Mesenchymal stem cell (in vitro differentiated cells and primary cell): ENCODE measurements around the gene ADGRV1.

Experiments
- DNase-seq: peaks from one replicate; pipeline ENCODE4 v3.0.0-alpha.2; 2013
- H2AFZ ChIP-seq: one replicate; pipeline ENCODE4 v1.6.1; 2013; ENCODE audit warnings: low read depth, mild to moderate bottlenecking, control low read depth, inconsistent platforms, low read length, moderate library complexity
- H2AK5ac ChIP-seq: 2 replicates; pipeline ENCODE4 v1.6.1; 2013; ENCODE audit warnings: low read length, moderate library complexity, mild to moderate bottlenecking, inconsistent platforms; ENCODE audit not compliant: severe bottlenecking
- H2BK120ac ChIP-seq: one replicate; pipeline ENCODE4 v1.6.1; 2013; ENCODE audit warnings: low read depth, mild to moderate bottlenecking, inconsistent platforms, low read length, moderate library complexity
- H2BK12ac ChIP-seq, 2 experiments: one replicate each; pipeline ENCODE4 v1.6.1; 2013; ENCODE audit warnings: inconsistent platforms in 2 of 2, low read length in 2 of 2, mild to moderate bottlenecking in 2 of 2, moderate library complexity in 2 of 2, control low read depth in 1 of 2
- H2BK15ac ChIP-seq: one replicate; pipeline ENCODE4 v1.6.1; 2013; ENCODE audit warnings: mild to moderate bottlenecking, low read depth, inconsistent platforms; ENCODE audit not compliant: poor library complexity, severe bottlenecking
- H2BK5ac ChIP-seq: 2 replicates; pipeline ENCODE4 v1.6.1; 2013; ENCODE audit warnings: low read depth, mild to moderate bottlenecking, low read length, control low read depth, inconsistent platforms; ENCODE audit not compliant: poor library complexity, severe bottlenecking
- H3K14ac ChIP-seq, 2 experiments: one replicate each; pipeline ENCODE4 v1.6.1; 2013; ENCODE audit warnings: inconsistent platforms in 2 of 2, low read length in 2 of 2, control low read depth in 1 of 2, mild to moderate bottlenecking in 1 of 2, moderate library complexity in 1 of 2
- H3K18ac ChIP-seq, 2 experiments: one replicate each; pipeline ENCODE4 v1.6.1; 2013; ENCODE audit warnings: inconsistent platforms in 2 of 2, low read length in 2 of 2, control low read depth in 1 of 2, low read depth in 1 of 2, mild to moderate bottlenecking in 1 of 2
- H3K23ac ChIP-seq, 2 experiments: one replicate each; pipeline ENCODE4 v1.6.1; 2013; ENCODE audit warnings: inconsistent platforms in 2 of 2, low read length in 2 of 2, mild to moderate bottlenecking in 2 of 2, moderate library complexity in 2 of 2, control low read depth in 1 of 2
- H3K27ac ChIP-seq: 2 replicates; pipeline ENCODE4 v1.5.1; 2013; ENCODE audit warnings: mild to moderate bottlenecking, moderate library complexity, low read length, control low read depth, inconsistent platforms; ENCODE audit not compliant: poor library complexity, severe bottlenecking
- H3K27me3 ChIP-seq, 2 experiments: 2 replicates each; pipeline versions ENCODE4 v1.6.1 to v1.7.0; 2013; ENCODE audit warnings: low read length in 2 of 2, mild to moderate bottlenecking in 2 of 2, moderate library complexity in 2 of 2, control low read depth in 1 of 2, inconsistent platforms in 1 of 2; ENCODE audit not compliant: control insufficient read depth in 1 of 2, insufficient read depth in 1 of 2
- H3K36me3 ChIP-seq, 2 experiments: 2 replicates each; pipeline versions ENCODE4 v1.6.1 to v1.7.0; 2013; ENCODE audit warnings: low read length in 2 of 2, control low read depth in 1 of 2, inconsistent platforms in 1 of 2, low read depth in 1 of 2, mild to moderate bottlenecking in 1 of 2; ENCODE audit not compliant: insufficient read depth in 2 of 2, control insufficient read depth in 1 of 2
- H3K4ac ChIP-seq, 2 experiments: one replicate each; pipeline ENCODE4 v1.6.1; 2013; ENCODE audit warnings: inconsistent platforms in 2 of 2, low read length in 2 of 2, mild to moderate bottlenecking in 2 of 2, moderate library complexity in 2 of 2, control low read depth in 1 of 2, low read depth in 1 of 2
- H3K4me1 ChIP-seq: 2 replicates; pipeline ENCODE4 v1.6.1; 2013; ENCODE audit warnings: low read depth, low read length, control low read depth; ENCODE audit not compliant: control insufficient read depth, insufficient read depth
- H3K4me2 ChIP-seq: 2 replicates; pipeline ENCODE4 v1.6.1; 2013; ENCODE audit warnings: low read length, mild to moderate bottlenecking, inconsistent platforms; ENCODE audit not compliant: poor library complexity, severe bottlenecking
- H3K4me3 ChIP-seq, 2 experiments: 2 replicates each; pipeline versions ENCODE4 v1.5.1 to v1.7.0; 2013; ENCODE audit warnings: low read length in 2 of 2, mild to moderate bottlenecking in 2 of 2, control low read depth in 1 of 2, low read depth in 1 of 2; ENCODE audit not compliant: insufficient read depth in 1 of 2
- H3K79me1 ChIP-seq: replicated peaks from 2 replicates; pipeline ENCODE4 v1.6.1; 2013; ENCODE audit warnings: mild to moderate bottlenecking, control low read depth, low read length, inconsistent platforms; ENCODE audit not compliant: poor library complexity, severe bottlenecking
- H3K9ac ChIP-seq: 2 replicates; pipeline ENCODE4 v1.7.0; 2013; ENCODE audit warnings: mild to moderate bottlenecking, low read length, moderate library complexity
- H3K9me3 ChIP-seq: 2 replicates; pipeline ENCODE4 v1.7.0; 2013; ENCODE audit warnings: mild to moderate bottlenecking, low read length; ENCODE audit not compliant: control insufficient read depth
- H4K8ac ChIP-seq: one replicate; pipeline ENCODE4 v1.6.1; 2013; ENCODE audit warnings: inconsistent platforms, mild to moderate bottlenecking, low read length, moderate library complexity
- H4K91ac ChIP-seq: one replicate; pipeline ENCODE4 v1.6.1; 2013; ENCODE audit warnings: mild to moderate bottlenecking, low read length, inconsistent platforms
- WGBS: methylation state at CpG from one replicate; pipeline ENCODE4 v1.1.7; 2013; ENCODE audit warnings: mixed read lengths; 5-methylcytosine and 5-hydroxymethylcytosine counted together

The ADGRV1 gene

DNA sequence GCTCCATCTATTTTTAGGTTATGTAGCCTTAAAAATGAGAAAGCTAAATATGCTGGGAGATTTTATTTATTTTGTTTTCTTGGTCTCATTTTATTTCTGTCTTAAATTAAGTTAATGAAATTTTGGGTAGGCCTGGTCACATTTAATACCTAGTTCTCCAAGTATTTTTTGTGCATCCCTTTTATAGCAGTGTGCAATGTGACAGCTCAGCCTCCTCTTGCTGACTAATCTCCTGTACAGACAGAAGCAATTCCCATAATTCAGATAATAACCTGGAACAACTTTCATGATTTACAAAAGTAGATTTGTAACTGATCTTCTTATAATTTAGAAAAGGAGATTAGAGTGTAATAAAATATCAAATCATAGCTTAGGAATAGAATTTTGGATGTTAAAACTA lies 403.9 kb downstream of the ADGRV1 start:
- no peak overlapping the region for H3K27ac ChIP-seq
- no peak overlapping the region for H2BK120ac ChIP-seq
- DNase-seq = no peak
- H3K18ac ChIP-seq = no peak overlapping the region
- H4K91ac ChIP-seq = no peak overlapping the region
- no peak overlapping the region for H4K8ac ChIP-seq
- no peak overlapping the region for H3K4me3 ChIP-seq
- H3K4me2 ChIP-seq = no peak overlapping the region
- no peak overlapping the region for H2BK15ac ChIP-seq
- H3K9ac ChIP-seq = no peak overlapping the region
- no peaks in the 10 kb centered on the region for H3K79me1 ChIP-seq
- no peak overlapping the region for H3K4ac ChIP-seq
- H2AK5ac ChIP-seq = no peak overlapping the region
- H3K14ac ChIP-seq = no peak overlapping the region
- no peaks in the 10 kb centered on the region for H3K36me3 ChIP-seq
- H2BK12ac ChIP-seq = no peak overlapping the region
- no peaks in the 10 kb centered on the region for H3K9me3 ChIP-seq
- H2BK5ac ChIP-seq = no peak overlapping the region
- H3K23ac ChIP-seq = no peak overlapping the region
- H3K27me3 ChIP-seq = peaks cover 0 to 7% of the 10 kb centered on the region in 2 experiments
- no peak overlapping the region for H2AFZ ChIP-seq
- no peaks in the 10 kb centered on the region for H3K4me1 ChIP-seq

DNA sequence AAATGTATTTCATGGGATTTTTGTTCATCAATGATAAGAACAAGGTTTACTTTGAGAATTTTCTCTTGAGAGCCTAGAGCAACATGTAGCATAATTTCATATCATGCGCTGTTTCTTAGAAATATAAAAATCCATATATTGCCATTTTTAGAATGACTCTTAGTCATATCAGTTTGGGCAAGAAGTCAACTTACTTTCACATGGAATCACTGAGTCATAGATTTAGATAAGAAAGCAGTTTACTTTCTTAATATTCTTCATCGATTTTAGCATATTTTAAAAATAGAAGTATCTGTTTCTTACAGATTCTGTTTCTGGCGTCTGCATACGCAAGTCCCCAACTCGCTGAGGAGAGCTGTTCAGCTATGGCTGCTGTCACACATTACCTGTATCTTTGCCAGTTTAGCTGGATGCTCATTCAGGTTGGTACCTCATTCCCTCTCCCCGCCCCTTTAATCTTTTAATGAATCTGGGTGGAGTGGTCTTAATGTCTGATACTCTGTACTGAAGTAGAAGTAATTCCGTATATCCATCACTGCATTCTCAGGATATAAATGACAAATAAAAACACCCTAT lies 406.6 kb downstream of the ADGRV1 start:
- Histone ChIP-seq H3K9ac (no peak overlapping the region), H3K27ac (no peak overlapping the region), H2BK15ac (no peak overlapping the region), H4K8ac (no peak overlapping the region), H3K27me3 (peaks cover 0 to 14% of the 10 kb centered on the region in 2 experiments), H4K91ac (no peak overlapping the region), H3K23ac (no peak overlapping the region), H2BK5ac (no peak overlapping the region), H3K36me3 (no peaks in the 10 kb centered on the region), H3K4me2 (no peak overlapping the region), H2AK5ac (no peak overlapping the region), H2BK12ac (no peak overlapping the region), H3K4me3 (no peak overlapping the region), H3K9me3 (no peaks in the 10 kb centered on the region), H2AFZ (no peak overlapping the region), H3K79me1 (no peaks in the 10 kb centered on the region), H3K4me1 (no peaks in the 10 kb centered on the region), H2BK120ac (no peak overlapping the region), H3K18ac (no peak overlapping the region), H3K4ac (no peak overlapping the region), H3K14ac (no peak overlapping the region)
- DNase-seq = no peak
- 100% methylated on average over 4 of the region's 7 CpGs for WGBS

DNA sequence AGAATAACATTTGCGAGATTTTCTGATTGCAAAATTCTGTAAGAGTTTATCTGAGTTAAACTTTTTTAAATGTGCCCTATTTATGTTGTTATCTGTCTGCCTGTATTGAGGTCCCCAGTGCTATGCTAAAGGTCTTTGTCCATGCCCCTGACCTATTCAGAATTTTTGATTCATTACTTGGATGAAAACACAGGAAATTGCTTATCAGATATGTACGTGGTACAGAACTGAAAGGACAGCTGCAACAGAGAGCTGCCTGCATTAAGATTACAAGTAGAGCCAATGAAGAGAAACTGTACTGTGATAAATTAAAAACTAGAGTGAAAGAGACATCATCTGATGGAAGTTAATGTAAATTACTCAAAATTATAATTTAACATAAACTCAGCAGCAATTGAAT lies 408.8 kb downstream of the ADGRV1 start:
- H2BK15ac ChIP-seq = no peak overlapping the region
- no peak overlapping the region for H2AFZ ChIP-seq
- no peak overlapping the region for H3K9ac ChIP-seq
- H3K4me2 ChIP-seq = no peak overlapping the region
- no peak overlapping the region for H3K23ac ChIP-seq
- no peak overlapping the region for H3K4me3 ChIP-seq
- H3K9me3 ChIP-seq = no peaks in the 10 kb centered on the region
- H3K36me3 ChIP-seq = no peaks in the 10 kb centered on the region
- no peak overlapping the region for H3K4ac ChIP-seq
- no peaks in the 10 kb centered on the region for H3K4me1 ChIP-seq
- H3K27ac ChIP-seq = no peak overlapping the region
- H3K18ac ChIP-seq = no peak overlapping the region
- no peak overlapping the region for H2BK12ac ChIP-seq
- H2BK120ac ChIP-seq = no peak overlapping the region
- no peak for DNase-seq
- H4K8ac ChIP-seq = no peak overlapping the region
- 65% methylated on average over 2 of the region's 2 CpGs for WGBS
- H2BK5ac ChIP-seq = no peak overlapping the region
- H2AK5ac ChIP-seq = no peak overlapping the region
- H3K79me1 ChIP-seq = no peaks in the 10 kb centered on the region
- no peak overlapping the region for H4K91ac ChIP-seq
- no peak overlapping the region for H3K14ac ChIP-seq
- H3K27me3 ChIP-seq = peaks cover 0 to 14% of the 10 kb centered on the region in 2 experiments

DNA sequence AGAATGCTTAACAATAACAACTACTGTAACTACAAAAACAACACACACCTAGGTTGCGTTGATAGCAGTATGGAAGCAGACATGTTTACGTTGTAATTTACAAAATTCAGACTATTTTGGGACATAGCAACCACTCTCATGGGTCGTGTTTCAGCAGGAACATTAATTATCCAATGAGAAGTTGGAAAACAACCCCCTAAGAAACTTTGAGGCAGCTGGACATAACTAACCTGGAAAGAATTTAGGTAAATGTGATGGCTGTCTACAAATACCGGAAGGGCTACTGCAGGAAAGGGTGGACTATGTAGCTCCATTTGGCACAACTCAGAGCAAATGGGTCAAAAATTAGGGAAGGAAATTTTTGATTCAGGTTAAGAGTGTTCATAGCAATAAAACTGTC lies 409.3 kb downstream of the ADGRV1 start:
- Histone ChIP-seq H3K79me1 (no peaks in the 10 kb centered on the region), H3K4ac (no peak overlapping the region), H3K23ac (no peak overlapping the region), H3K27me3 (peaks cover 0 to 14% of the 10 kb centered on the region in 2 experiments), H3K14ac (no peak overlapping the region), H2BK15ac (no peak overlapping the region), H2AFZ (no peak overlapping the region), H2BK5ac (no peak overlapping the region), H3K18ac (no peak overlapping the region), H4K8ac (no peak overlapping the region), H3K4me3 (no peak overlapping the region), H3K9me3 (no peaks in the 10 kb centered on the region), H2AK5ac (no peak overlapping the region), H3K27ac (no peak overlapping the region), H4K91ac (no peak overlapping the region), H2BK120ac (no peak overlapping the region), H3K9ac (no peak overlapping the region), H3K4me1 (no peaks in the 10 kb centered on the region), H3K36me3 (no peaks in the 10 kb centered on the region), H2BK12ac (no peak overlapping the region), H3K4me2 (no peak overlapping the region)
- no peak for DNase-seq
- WGBS = 74% methylated on average over 3 of the region's 4 CpGs
